ENCODE data around the gene PAXX. TPM values are rescaled to one million over a fixed set of nuclear protein-coding genes. Genes with fewer than 3 reads are reported as not detected.
A peak's percentile ranks its signal among the peaks of the same experiment; 100 is the strongest.

The PAXX gene
- total RNA-seq, 3 donors from 2014 or later (not counting 1 experiment from before 2014, with no cell fraction given): 161 to 188 (median 161) TPM

DNA sequence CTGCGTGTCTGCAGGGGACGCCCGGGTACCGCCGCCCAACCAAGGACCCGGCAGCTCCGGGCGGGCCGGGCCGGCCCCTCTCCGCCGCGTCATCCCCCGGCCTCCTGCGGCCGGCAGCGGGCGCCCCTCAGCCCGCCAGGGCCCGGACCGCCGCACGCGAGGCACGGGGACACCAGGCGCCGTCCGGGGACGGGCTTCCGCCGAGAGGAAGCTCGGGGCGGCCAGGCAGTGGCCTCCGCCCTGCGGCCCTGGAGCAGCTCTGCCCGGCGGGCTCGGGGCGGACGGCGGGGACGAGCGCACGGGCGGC is 48.1 kb upstream of the PAXX start:
- H3K4me3 Mint-ChIP-seq: peak overlapping the region; percentile 78
- no peaks in the 10 kb centered on the region for H3K9me3 Mint-ChIP-seq
- Histone ChIP-seq H3K36me3 (ENCODE audit: control insufficient read depth, insufficient read depth, low read length) (peaks cover 37% of the 10 kb centered on the region), H3K9me3 (ENCODE audit: control insufficient read depth, insufficient read depth, low read length) (no peaks in the 10 kb centered on the region), H3K27ac (ENCODE audit: low read length) (peak overlapping the region; percentile 61), H3K27me3 (ENCODE audit: control insufficient read depth, insufficient read depth, low read length) (no peaks in the 10 kb centered on the region), H3K4me1 (ENCODE audit: control insufficient read depth, insufficient read depth, low read length) (peaks cover 53% of the 10 kb centered on the region), H3K4me3 (ENCODE audit: low read length) (peak overlapping the region; percentile 92)
- intact Hi-C loops (cut with micrococcal nuclease): loop anchor here (5.0 kb wide), 1 partner anchor 57 kb away; the partner anchor contains the start of gene TRAF2
- no peaks in the 10 kb centered on the region for H3K36me3 Mint-ChIP-seq
- under 1% methylated on average over 45 of the region's 45 CpGs for WGBS (ENCODE audit: insufficient coverage)
- DNase-seq: peak in 1 of 2 donors; percentile 68
- H3K4me1 Mint-ChIP-seq: peaks cover 12 to 30% of the 10 kb centered on the region in 2 donors
- no peaks in the 10 kb centered on the region for H3K27me3 Mint-ChIP-seq (ENCODE audit: low read depth in 2 of 2)
- peak; percentile 49 to 60 (median 58) for ATAC-seq
- peak overlapping the region; percentile 21 to 45 for H3K27ac Mint-ChIP-seq
- TF ChIP-seq, protein P1, sequence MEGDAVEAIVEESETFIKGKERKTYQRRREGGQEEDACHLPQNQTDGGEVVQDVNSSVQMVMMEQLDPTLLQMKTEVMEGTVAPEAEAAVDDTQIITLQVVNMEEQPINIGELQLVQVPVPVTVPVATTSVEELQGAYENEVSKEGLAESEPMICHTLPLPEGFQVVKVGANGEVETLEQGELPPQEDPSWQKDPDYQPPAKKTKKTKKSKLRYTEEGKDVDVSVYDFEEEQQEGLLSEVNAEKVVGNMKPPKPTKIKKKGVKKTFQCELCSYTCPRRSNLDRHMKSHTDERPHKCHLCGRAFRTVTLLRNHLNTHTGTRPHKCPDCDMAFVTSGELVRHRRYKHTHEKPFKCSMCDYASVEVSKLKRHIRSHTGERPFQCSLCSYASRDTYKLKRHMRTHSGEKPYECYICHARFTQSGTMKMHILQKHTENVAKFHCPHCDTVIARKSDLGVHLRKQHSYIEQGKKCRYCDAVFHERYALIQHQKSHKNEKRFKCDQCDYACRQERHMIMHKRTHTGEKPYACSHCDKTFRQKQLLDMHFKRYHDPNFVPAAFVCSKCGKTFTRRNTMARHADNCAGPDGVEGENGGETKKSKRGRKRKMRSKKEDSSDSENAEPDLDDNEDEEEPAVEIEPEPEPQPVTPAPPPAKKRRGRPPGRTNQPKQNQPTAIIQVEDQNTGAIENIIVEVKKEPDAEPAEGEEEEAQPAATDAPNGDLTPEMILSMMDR (IDR thresholded peaks at IDR 0.05): no peak

DNA sequence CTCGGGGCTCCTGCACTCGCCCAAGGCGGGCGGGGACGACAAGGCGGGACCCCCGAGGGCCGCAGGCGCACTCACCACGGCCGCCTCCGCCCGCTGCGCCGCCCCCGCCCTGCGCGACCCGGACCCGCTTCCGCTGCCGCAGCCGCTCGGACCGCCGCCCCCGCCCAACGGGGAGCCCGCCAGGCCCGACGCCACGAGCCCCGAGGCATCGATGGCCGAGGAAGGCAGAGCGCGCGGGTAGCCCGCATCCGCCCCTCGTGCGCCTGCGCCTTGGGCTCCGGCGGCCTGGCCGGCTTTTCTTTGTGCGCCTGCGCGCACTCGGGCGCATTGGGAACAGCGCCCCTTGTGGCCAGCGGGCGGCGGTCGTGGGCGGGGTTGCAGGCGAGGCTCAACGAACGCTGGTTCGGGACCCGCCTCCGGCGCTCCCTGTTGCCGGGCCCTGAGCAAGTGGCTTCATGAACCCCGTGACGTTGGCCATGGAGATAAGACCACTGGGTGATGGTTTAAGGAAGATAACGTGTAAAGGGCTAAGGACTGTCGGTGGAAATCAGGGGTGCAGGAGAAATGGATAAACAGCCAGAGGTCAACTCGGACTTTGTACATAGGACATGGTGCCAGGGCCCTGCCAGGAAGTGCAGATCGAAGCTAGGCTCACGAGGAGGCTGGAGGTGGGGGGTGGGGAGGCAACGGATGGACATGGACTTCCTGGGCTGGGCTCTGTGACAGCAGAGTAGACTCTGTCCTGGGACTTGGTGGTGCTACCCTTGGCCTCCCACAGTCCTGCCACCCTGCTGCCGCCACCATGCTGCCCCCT is 47.5 kb upstream of the PAXX start, which contains the start of the genes C8G and FBXW5:
Gene C8G (plus strand): TSS at position 725 of the 814 bp plus-strand sequence. CDS start 78 bp downstream, at position 803.
Gene FBXW5 (minus strand): TSS at position 220 of the 814 bp plus-strand sequence. CDS start 655 bp downstream, outside the sequence.
- Histone ChIP-seq H3K4me1 (ENCODE audit: control insufficient read depth, insufficient read depth, low read length) (peaks cover 56% of the 10 kb centered on the region), H3K4me3 (ENCODE audit: low read length) (peak within 1 kb of the TSS; percentile 92), H3K9me3 (ENCODE audit: control insufficient read depth, insufficient read depth, low read length) (no peaks in the 10 kb centered on the region), H3K36me3 (ENCODE audit: control insufficient read depth, insufficient read depth, low read length) (peaks cover 33% of the 10 kb centered on the region), H3K27me3 (ENCODE audit: control insufficient read depth, insufficient read depth, low read length) (no peaks in the 10 kb centered on the region), H3K27ac (ENCODE audit: low read length) (peak within 1 kb of the TSS; percentile 61)
- TF ChIP-seq, protein P1 (IDR thresholded peaks at IDR 0.05): peak; percentile 92
- 4% methylated on average over 74 of the region's 74 CpGs for WGBS (ENCODE audit: insufficient coverage)
- peak; percentile 87 to 92 (median 87) for ATAC-seq
- Mint-ChIP-seq H3K4me3 (peak within 1 kb of the TSS; percentile 88), H3K36me3 (no peaks in the 10 kb centered on the region), H3K4me1 (peaks cover 7 to 25% of the 10 kb centered on the region in 2 donors), H3K27ac (peak within 1 kb of the TSS; percentile 89 to 93), H3K9me3 (no peaks in the 10 kb centered on the region), H3K27me3 (ENCODE audit: low read depth in 2 of 2) (no peaks in the 10 kb centered on the region)
- DNase-seq: peak; percentile 95 to 98
- intact Hi-C loops (cut with micrococcal nuclease): loop anchor here (5.0 kb wide), 1 partner anchor 57 kb away; the partner anchor contains the start of gene TRAF2

DNA sequence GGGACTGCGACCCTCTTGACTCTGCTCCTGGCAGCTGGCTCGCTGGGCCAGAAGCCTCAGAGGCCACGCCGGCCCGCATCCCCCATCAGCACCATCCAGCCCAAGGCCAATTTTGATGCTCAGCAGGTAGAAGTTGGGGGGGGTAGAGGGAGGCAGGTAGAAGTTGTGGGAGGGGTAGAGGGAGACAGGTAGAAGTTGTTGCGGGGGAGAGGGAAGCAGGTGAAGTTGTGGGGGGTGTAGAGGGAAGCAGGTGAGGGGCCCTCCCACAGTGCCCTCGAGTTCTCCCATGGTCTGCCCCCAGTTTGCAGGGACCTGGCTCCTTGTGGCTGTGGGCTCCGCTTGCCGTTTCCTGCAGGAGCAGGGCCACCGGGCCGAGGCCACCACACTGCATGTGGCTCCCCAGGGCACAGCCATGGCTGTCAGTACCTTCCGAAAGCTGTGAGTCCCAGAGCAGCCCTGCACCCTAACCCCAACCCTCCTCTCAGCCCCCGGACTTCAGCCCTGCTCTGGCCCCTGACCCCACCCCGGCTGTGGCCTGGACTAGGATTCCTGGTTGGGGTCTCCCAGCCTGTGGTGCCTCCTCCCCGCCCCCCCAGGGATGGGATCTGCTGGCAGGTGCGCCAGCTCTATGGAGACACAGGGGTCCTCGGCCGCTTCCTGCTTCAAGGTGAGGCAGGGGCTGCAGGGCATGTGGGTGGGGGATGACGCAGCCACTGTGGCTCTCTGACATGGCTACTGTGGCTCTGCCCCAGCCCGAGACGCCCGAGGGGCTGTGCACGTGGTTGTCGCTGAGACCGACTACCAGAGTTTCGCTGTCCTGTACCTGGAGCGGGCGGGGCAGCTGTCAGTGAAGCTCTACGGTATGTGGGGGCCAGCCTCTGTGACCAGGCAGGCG is 46.6 kb upstream of the PAXX start:
- no peak for ATAC-seq
- Mint-ChIP-seq H3K9me3 (no peaks in the 10 kb centered on the region), H3K27me3 (ENCODE audit: low read depth in 2 of 2) (no peaks in the 10 kb centered on the region), H3K4me1 (peaks cover 7 to 33% of the 10 kb centered on the region in 2 donors), H3K4me3 (peak overlapping the region; percentile 88), H3K27ac (peak overlapping the region; percentile 89 to 93), H3K36me3 (no peaks in the 10 kb centered on the region)
- no peaks in the 10 kb centered on the region for H3K9me3 ChIP-seq (ENCODE audit: control insufficient read depth, insufficient read depth, low read length)
- H3K4me1 ChIP-seq (ENCODE audit: control insufficient read depth, insufficient read depth, low read length): peaks cover 62% of the 10 kb centered on the region
- intact Hi-C loops (cut with micrococcal nuclease): no loop called here
- no peak overlapping the region for H3K27ac ChIP-seq (ENCODE audit: low read length)
- 85% methylated on average over 30 of the region's 30 CpGs for WGBS (ENCODE audit: insufficient coverage)
- no peak overlapping the region for H3K4me3 ChIP-seq (ENCODE audit: low read length)
- H3K27me3 ChIP-seq (ENCODE audit: control insufficient read depth, insufficient read depth, low read length): no peaks in the 10 kb centered on the region
- DNase-seq: no peak
- TF ChIP-seq, protein P1 (IDR thresholded peaks at IDR 0.05): no peak
- H3K36me3 ChIP-seq (ENCODE audit: control insufficient read depth, insufficient read depth, low read length): peaks cover 24% of the 10 kb centered on the region

Measured in natural killer cell (primary cell).